NB4 (cell line): ENCODE results near the gene MTHFR.

ENCODE experiments used
- CTCF ChIP-seq: IDR thresholded peaks from one replicate; pipeline ENCODE4 v1.5.1; 2012; ENCODE audit warnings: low read depth, low read length
- MAX ChIP-seq: IDR thresholded peaks from 2 replicates; pipeline ENCODE4 v1.6.1; 2011; ENCODE audit warnings: low read depth, low read length

GRCh38 chr1:11752359-11753088 is 53.2 kb downstream of the MTHFR start:
- TF ChIP-seq CTCF, result no peak
- TF ChIP-seq MAX, result no peak
